Neuronal stem cell (in vitro differentiated cells): ENCODE results near the gene LSM12.

Experiments used
- DNase-seq: peaks from one replicate; pipeline ENCODE4 v3.0.0-alpha.2; 2013; ENCODE audit warnings: low spot score
- H2AFZ ChIP-seq: one replicate; pipeline ENCODE4 v1.6.1; 2013; ENCODE audit warnings: mild to moderate bottlenecking, low read length, inconsistent platforms
- H2AK5ac ChIP-seq: 2 replicates; pipeline ENCODE4 v1.6.1; 2013; ENCODE audit warnings: low read depth, mild to moderate bottlenecking, inconsistent platforms, low read length, moderate library complexity, mixed read lengths
- H2BK120ac ChIP-seq: 2 replicates; pipeline ENCODE4 v1.6.1; 2013; ENCODE audit warnings: low read depth, mild to moderate bottlenecking, inconsistent platforms, low read length, moderate library complexity, mixed read lengths
- H2BK12ac ChIP-seq: one replicate; pipeline ENCODE4 v1.6.1; 2013; ENCODE audit warnings: low read length, inconsistent platforms
- H2BK15ac ChIP-seq: 2 replicates; pipeline ENCODE4 v1.6.1; 2013; ENCODE audit warnings: mild to moderate bottlenecking, low read length, inconsistent platforms, mixed read lengths
- H2BK5ac ChIP-seq: one replicate; pipeline ENCODE4 v1.6.1; 2013; ENCODE audit warnings: inconsistent platforms, mild to moderate bottlenecking, low read length, moderate library complexity
- H3K14ac ChIP-seq: one replicate; pipeline ENCODE4 v1.6.1; 2013; ENCODE audit warnings: low read length, inconsistent platforms
- H3K18ac ChIP-seq: 2 replicates; pipeline ENCODE4 v1.6.1; 2013; ENCODE audit warnings: low read length, inconsistent platforms
- H3K23ac ChIP-seq: 2 replicates; pipeline ENCODE4 v1.6.1; 2013; ENCODE audit warnings: low read depth, mild to moderate bottlenecking, mixed read lengths, low read length, inconsistent platforms; ENCODE audit not compliant: poor library complexity
- H3K27ac ChIP-seq: replicated peaks from 3 replicates; pipeline ENCODE4 v1.5.1; 2013; ENCODE audit warnings: low read length, inconsistent platforms
- H3K27me3 ChIP-seq, 3 experiments: 2 replicates each; pipeline ENCODE4 v1.6.1; 2013; ENCODE audit warnings: low read length in 3 of 3, mild to moderate bottlenecking in 2 of 3, inconsistent platforms in 1 of 3, low read depth in 1 of 3, mixed read lengths in 1 of 3, moderate library complexity in 1 of 3; ENCODE audit not compliant: control insufficient read depth in 3 of 3, insufficient read depth in 3 of 3
- H3K36me3 ChIP-seq, 2 donors: replicated peaks in 1 of 2; 2 replicates each; pipeline ENCODE4 v1.6.1; 2013; ENCODE audit warnings: low read length in 2 of 2; ENCODE audit not compliant: control insufficient read depth in 2 of 2, insufficient read depth in 2 of 2
- H3K4ac ChIP-seq: 2 replicates; pipeline ENCODE4 v1.6.1; 2013; ENCODE audit warnings: inconsistent platforms, mild to moderate bottlenecking, low read length, moderate library complexity
- H3K4me1 ChIP-seq, 2 donors: 1 replicate in 1 of 2; 2 replicates in 1 of 2; pipeline ENCODE4 v1.6.1; 2013; ENCODE audit warnings: low read length in 2 of 2, low read depth in 1 of 2; ENCODE audit not compliant: control insufficient read depth in 2 of 2, insufficient read depth in 1 of 2
- H3K4me2 ChIP-seq: one replicate; pipeline ENCODE4 v1.6.1; 2013; ENCODE audit warnings: mild to moderate bottlenecking, low read length, inconsistent platforms; ENCODE audit not compliant: insufficient read depth, poor library complexity, severe bottlenecking
- H3K4me3 ChIP-seq, 2 donors: 2 replicates each; pipeline ENCODE4 v1.5.1; 2013; ENCODE audit warnings: low read length in 2 of 2, mild to moderate bottlenecking in 2 of 2, inconsistent platforms in 1 of 2, moderate library complexity in 1 of 2
- H3K79me1 ChIP-seq: one replicate; pipeline ENCODE4 v1.6.1; 2013; ENCODE audit warnings: low read depth, mild to moderate bottlenecking, inconsistent platforms, low read length, moderate library complexity
- H3K9ac ChIP-seq: one replicate; pipeline ENCODE4 v1.6.1; 2013; ENCODE audit warnings: mild to moderate bottlenecking, low read depth, low read length, inconsistent platforms; ENCODE audit not compliant: poor library complexity
- H3K9me3 ChIP-seq, 2 donors: replicated peaks in 1 of 2; 2 replicates each; pipeline versions ENCODE3 to v1.6.1; 2013; ENCODE audit warnings: low read length in 2 of 2, mild to moderate bottlenecking in 2 of 2, inconsistent platforms in 1 of 2, low read depth in 1 of 2, mixed read lengths in 1 of 2, moderate library complexity in 1 of 2; ENCODE audit not compliant: control insufficient read depth in 2 of 2, insufficient read depth in 1 of 2
- H4K8ac ChIP-seq: one replicate; pipeline ENCODE4 v1.6.1; 2013; ENCODE audit warnings: low read depth, mild to moderate bottlenecking, inconsistent platforms, low read length, moderate library complexity
- H4K91ac ChIP-seq: one replicate; pipeline ENCODE4 v1.6.1; 2013; ENCODE audit warnings: low read length, low read depth, mild to moderate bottlenecking, inconsistent platforms; ENCODE audit not compliant: poor library complexity
- WGBS, 2 donors: extraction: QIAGEN DNeasy Blood & Tissue Kit; methylation state at CpG; one replicate each; pipeline ENCODE4 v1.1.7; 2013; ENCODE audit warnings: missing lambda C conversion rate in 2 of 2, mixed read lengths in 1 of 2; ENCODE audit not compliant: insufficient read length in 2 of 2, insufficient replicate concordance in 1 of 2; ENCODE audit errors: extremely low coverage in 2 of 2; 5-methylcytosine and 5-hydroxymethylcytosine counted together

The LSM12 gene

GRCh38 chr17:44008205-44008909 is 58.1 kb downstream of the LSM12 start:
- Histone ChIP-seq H3K9me3 (peaks cover 0 to 2% of the 10 kb centered on the region in 2 donors), H2AK5ac (no peak overlapping the region), H3K36me3 (peaks cover 5 to 9% of the 10 kb centered on the region in 2 donors), H3K4me3 (peak overlapping the region in 1 of 2 donors; percentile 65), H2BK120ac (no peak overlapping the region), H2BK12ac (no peak overlapping the region), H3K4me1 (peaks cover 19 to 20% of the 10 kb centered on the region in 2 donors), H3K4me2 (no peak overlapping the region), H3K79me1 (peaks cover 5% of the 10 kb centered on the region), H3K9ac (no peak overlapping the region), H4K91ac (no peak overlapping the region), H2BK15ac (no peak overlapping the region), H3K4ac (no peak overlapping the region), H4K8ac (no peak overlapping the region), H3K14ac (no peak overlapping the region), H3K27me3 (peaks cover 21 to 41% (median 33%) of the 10 kb centered on the region in 3 experiments), H2AFZ (peak overlapping the region; percentile 94), H3K18ac (no peak overlapping the region), H3K27ac (no peak overlapping the region), H3K23ac (peak overlapping the region; percentile 5), H2BK5ac (no peak overlapping the region)
- no peak for DNase-seq
- no CpG with 5 or more reads among the region's 6 CpGs for WGBS, 2 donors

GRCh38 chr17:44007346-44008204 is 58.9 kb downstream of the LSM12 start:
- Histone ChIP-seq H3K9me3 (peaks cover 0 to 2% of the 10 kb centered on the region in 2 donors), H3K14ac (no peak overlapping the region), H2BK120ac (no peak overlapping the region), H2BK12ac (peak overlapping the region; percentile 4), H2BK5ac (no peak overlapping the region), H3K36me3 (peaks cover 5 to 9% of the 10 kb centered on the region in 2 donors), H3K4me2 (peak overlapping the region; percentile 99), H3K23ac (no peak overlapping the region), H3K4me1 (peaks cover 19 to 20% of the 10 kb centered on the region in 2 donors), H3K18ac (peak overlapping the region; percentile 88), H2AFZ (peak overlapping the region; percentile 94), H3K4me3 (peak overlapping the region; percentile 65 to 88), H2BK15ac (peak overlapping the region; percentile 20), H3K27me3 (peaks cover 21 to 45% (median 41%) of the 10 kb centered on the region in 3 experiments), H3K27ac (peak overlapping the region; percentile 19), H2AK5ac (no peak overlapping the region), H4K8ac (no peak overlapping the region), H3K79me1 (peaks cover 5% of the 10 kb centered on the region), H3K4ac (no peak overlapping the region), H3K9ac (peak overlapping the region; percentile 87), H4K91ac (no peak overlapping the region)
- no CpG with 5 or more reads among the region's 37 CpGs for WGBS, 2 donors
- DNase-seq = no peak

GRCh38 chr17:44006598-44007345 is 59.7 kb downstream of the LSM12 start:
- H2AFZ ChIP-seq = peak overlapping the region; percentile 94
- peak overlapping the region; percentile 19 for H2BK5ac ChIP-seq
- H3K4me2 ChIP-seq = peak overlapping the region; percentile 99
- peak overlapping the region; percentile 19 for H3K27ac ChIP-seq
- H4K8ac ChIP-seq = no peak overlapping the region
- H4K91ac ChIP-seq = no peak overlapping the region
- peak overlapping the region; percentile 97 for H3K18ac ChIP-seq
- peaks cover 21 to 49% (median 45%) of the 10 kb centered on the region in 3 experiments for H3K27me3 ChIP-seq
- peaks cover 0 to 2% of the 10 kb centered on the region in 2 donors for H3K9me3 ChIP-seq
- peak overlapping the region; percentile 74 for H2BK120ac ChIP-seq
- peak overlapping the region; percentile 65 to 88 for H3K4me3 ChIP-seq
- H3K9ac ChIP-seq = peak overlapping the region; percentile 89
- peaks cover 2 to 8% of the 10 kb centered on the region in 2 donors for H3K36me3 ChIP-seq
- peak; percentile 98 for DNase-seq
- no peak overlapping the region for H3K14ac ChIP-seq
- H3K79me1 ChIP-seq = peaks cover 5% of the 10 kb centered on the region
- H2BK12ac ChIP-seq = peak overlapping the region; percentile 4
- H3K23ac ChIP-seq = peak overlapping the region; percentile 90
- no peak overlapping the region for H3K4ac ChIP-seq
- no CpG with 5 or more reads among the region's 40 CpGs for WGBS, 2 donors
- H2BK15ac ChIP-seq = peak overlapping the region; percentile 98
- peaks cover 19 to 20% of the 10 kb centered on the region in 2 donors for H3K4me1 ChIP-seq
- peak overlapping the region; percentile 94 for H2AK5ac ChIP-seq
